Gastroesophageal sphincter (tissue), 4 donors: Measurements from ENCODE around the gene NPC1. TPM values are rescaled to one million over a fixed set of nuclear protein-coding genes. Genes with fewer than 3 reads are reported as not detected.
"Not testable (repeated sequence)": the region's sequence is repeated elsewhere in the genome, so short reads cannot be mapped to it uniquely, and the experiment has no call there.

Experiments used
- ATAC-seq: fragments of 150-250 bp; one replicate; pipeline ENCODE4 v1.9.1; 2016; ENCODE audit warnings: mild to moderate bottlenecking, moderate library complexity
- H3K27ac ChIP-seq, 4 donors: fragments of 200-600 bp; sonication (generic) in 3 of 4; 1 replicate in 3 of 4; 2 replicates in 1 of 4; pipeline ENCODE4 v1.5.1; 2016 to 2019
- H3K27me3 ChIP-seq: fragments of 200-600 bp; sonication (generic); one replicate; pipeline ENCODE4 v1.5.1; 2019
- H3K36me3 ChIP-seq, 2 donors: fragments of 200-600 bp; sonication (generic); one replicate each; pipeline ENCODE4 v1.5.1; 2019; ENCODE audit warnings: control low read depth in 1 of 2
- H3K4me1 ChIP-seq, 3 donors: fragments of 200-600 bp; sonication (generic); 1 replicate in 2 of 3; 2 replicates in 1 of 3; pipeline ENCODE4 v1.5.1; 2016 to 2019; ENCODE audit warnings: control low read depth in 2 of 3
- H3K4me3 ChIP-seq, 2 donors: fragments of 200-600 bp; sonication (generic); one replicate each; pipeline ENCODE4 v1.5.1; 2019; ENCODE audit warnings: mild to moderate bottlenecking in 1 of 2, moderate library complexity in 1 of 2
- H3K9me3 ChIP-seq, 3 donors: fragments of 200-600 bp; sonication (generic); one replicate each; pipeline ENCODE4 v1.5.1; 2017 to 2019; ENCODE audit warnings: control low read depth in 2 of 3
- EP300 ChIP-seq: sonication (generic); formaldehyde crosslinking; IDR thresholded peaks from one replicate; pipeline ENCODE4 v1.6.1; 2017; ENCODE audit warnings: antibody characterized with exemption, mild to moderate bottlenecking
- POLR2A ChIP-seq, 2 donors: fragments of 450-650 bp; IDR thresholded peaks; one replicate each; pipeline ENCODE4 v1.6.1; 2017; ENCODE audit warnings: antibody characterized with exemption in 2 of 2, mild to moderate bottlenecking in 2 of 2, moderate library complexity in 1 of 2
- POLR2AphosphoS5 ChIP-seq: sonication (generic); formaldehyde crosslinking; IDR thresholded peaks from one replicate; pipeline ENCODE4 v1.6.1; 2017; ENCODE audit warnings: antibody characterized with exemption
- WGBS, 2 donors: methylation state at CpG; one replicate each; pipeline ENCODE4 v1.1.5; 2018; ENCODE audit warnings: low coverage in 1 of 2; 5-methylcytosine and 5-hydroxymethylcytosine counted together
- total RNA-seq, 4 donors: library from RNA; depleted of rRNA; stranded (reverse); fragments of >200 nt; gene quantifications; one replicate each; pipeline ENCODE4 v1.1.0, GENCODE V29; 2016
- TF ChIP-seq, protein P1 (sequence below), 4 experiments: fragments of 200-600 bp in 2 of 4; fragments of 450-650 bp in 2 of 4; sonication (generic) in 1 of 4; IDR thresholded peaks; one replicate each; pipeline ENCODE4 v1.5.1; 2017 to 2019; ENCODE audit warnings: antibody characterized with exemption in 4 of 4, mild to moderate bottlenecking in 2 of 4, moderate library complexity in 2 of 4

NPC1 gene
- total RNA-seq, 4 donors from 2014 or later, result 35.6 to 63.2 (median 51.9) TPM

DNA sequence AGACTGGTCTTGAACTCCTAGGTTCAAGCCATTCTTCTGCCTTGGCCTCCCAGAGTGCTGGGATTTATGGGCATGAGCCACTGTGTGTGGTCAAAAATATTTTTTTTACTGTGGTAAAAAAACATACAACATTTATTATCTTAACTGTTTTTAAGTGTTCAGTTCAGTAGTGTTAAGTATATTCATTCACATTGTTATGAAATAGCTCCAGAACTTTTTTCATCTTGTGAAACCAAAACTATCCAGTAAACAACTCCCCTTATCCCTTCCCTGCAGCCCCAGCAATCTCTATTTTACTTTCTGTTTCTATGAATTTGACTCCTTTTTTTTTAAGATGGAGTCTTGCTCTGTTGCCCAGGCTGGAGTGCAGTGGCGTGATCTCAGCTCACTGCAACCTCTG, 73.7 kb downstream of the NPC1 start:
- H3K4me3 ChIP-seq, result no peak overlapping the region
- H3K9me3 ChIP-seq, result no peaks in the 10 kb centered on the region
- H3K27ac ChIP-seq, result no peak overlapping the region
- 89 to 100% methylated on average over 1 of the region's 1 CpG for WGBS, 2 donors
- H3K36me3 ChIP-seq, result peaks cover 0 to 90% of the 10 kb centered on the region in 2 donors
- ATAC-seq, result no peak
- TF ChIP-seq EP300 (no peak), POLR2A (IDR thresholded peaks at IDR 0.05) (no peak), POLR2AphosphoS5 (no peak)
- TF ChIP-seq, protein P1, sequence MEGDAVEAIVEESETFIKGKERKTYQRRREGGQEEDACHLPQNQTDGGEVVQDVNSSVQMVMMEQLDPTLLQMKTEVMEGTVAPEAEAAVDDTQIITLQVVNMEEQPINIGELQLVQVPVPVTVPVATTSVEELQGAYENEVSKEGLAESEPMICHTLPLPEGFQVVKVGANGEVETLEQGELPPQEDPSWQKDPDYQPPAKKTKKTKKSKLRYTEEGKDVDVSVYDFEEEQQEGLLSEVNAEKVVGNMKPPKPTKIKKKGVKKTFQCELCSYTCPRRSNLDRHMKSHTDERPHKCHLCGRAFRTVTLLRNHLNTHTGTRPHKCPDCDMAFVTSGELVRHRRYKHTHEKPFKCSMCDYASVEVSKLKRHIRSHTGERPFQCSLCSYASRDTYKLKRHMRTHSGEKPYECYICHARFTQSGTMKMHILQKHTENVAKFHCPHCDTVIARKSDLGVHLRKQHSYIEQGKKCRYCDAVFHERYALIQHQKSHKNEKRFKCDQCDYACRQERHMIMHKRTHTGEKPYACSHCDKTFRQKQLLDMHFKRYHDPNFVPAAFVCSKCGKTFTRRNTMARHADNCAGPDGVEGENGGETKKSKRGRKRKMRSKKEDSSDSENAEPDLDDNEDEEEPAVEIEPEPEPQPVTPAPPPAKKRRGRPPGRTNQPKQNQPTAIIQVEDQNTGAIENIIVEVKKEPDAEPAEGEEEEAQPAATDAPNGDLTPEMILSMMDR (IDR thresholded peaks at IDR 0.05), result no peak
- H3K27me3 ChIP-seq, result no peaks in the 10 kb centered on the region
- peaks cover 0 to 14% (median 0%) of the 10 kb centered on the region in 3 donors for H3K4me1 ChIP-seq

DNA sequence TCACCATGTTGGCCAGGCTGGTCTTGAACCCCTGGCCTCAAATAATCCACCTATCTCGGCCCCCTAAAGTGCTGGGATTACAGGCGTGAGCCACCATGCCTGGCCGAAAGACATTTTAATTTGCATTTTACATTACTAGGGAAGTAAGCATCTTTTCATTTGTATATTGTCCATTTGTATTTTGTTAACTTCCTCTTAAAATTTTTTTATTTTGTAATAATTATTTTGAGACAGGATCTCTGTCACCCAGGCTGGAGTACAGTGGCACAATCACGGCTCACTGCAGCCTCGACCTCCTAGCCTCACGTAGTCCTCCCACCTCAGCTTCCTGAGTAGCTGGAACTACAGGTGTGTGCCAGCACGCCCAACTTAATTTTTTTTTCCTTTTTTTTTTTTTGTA, 74.1 kb downstream of the NPC1 start:
- 89 to 91% methylated on average over 6 to 7 of the region's 7 CpGs for WGBS, 2 donors
- H3K4me1 ChIP-seq, result peaks cover 0 to 18% (median 0%) of the 10 kb centered on the region in 3 donors

DNA sequence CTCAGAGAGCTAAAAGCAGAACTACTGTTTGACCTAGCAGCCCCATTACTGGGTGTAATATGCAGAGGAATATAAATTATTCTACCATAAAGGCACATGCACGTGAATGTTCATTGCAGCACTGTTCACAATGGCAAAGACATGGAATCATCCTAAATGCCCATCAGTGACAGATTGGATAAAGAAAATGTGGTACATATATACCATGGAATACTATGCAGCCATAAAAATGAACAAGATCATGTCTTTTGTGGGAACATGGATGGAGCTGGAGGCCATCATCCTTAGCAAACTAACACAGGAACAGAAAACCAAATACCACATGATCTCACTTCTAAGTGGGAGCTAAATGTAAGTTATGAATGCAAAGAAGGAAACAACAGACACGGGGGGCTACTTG, 75.4 kb downstream of the NPC1 start:
- WGBS, 2 donors, result 87 to 97% methylated on average over 2 of the region's 2 CpGs
- not testable (repeated sequence) for H3K27me3 ChIP-seq, ATAC-seq, H3K4me3 ChIP-seq, H3K27ac ChIP-seq, H3K9me3 ChIP-seq
- Histone ChIP-seq H3K4me1 (peaks cover 0 to 27% (median 0%) of the 10 kb centered on the region in 3 donors), H3K36me3 (peaks cover 0 to 91% of the 10 kb centered on the region in 2 donors)

More for the DNA sequence above, 74.1 kb downstream of the NPC1 start:
- H3K27me3 ChIP-seq, H3K9me3 ChIP-seq, H3K4me3 ChIP-seq, ATAC-seq, H3K27ac ChIP-seq: not testable (repeated sequence)
- peaks cover 0 to 90% of the 10 kb centered on the region in 2 donors for H3K36me3 ChIP-seq

DNA sequence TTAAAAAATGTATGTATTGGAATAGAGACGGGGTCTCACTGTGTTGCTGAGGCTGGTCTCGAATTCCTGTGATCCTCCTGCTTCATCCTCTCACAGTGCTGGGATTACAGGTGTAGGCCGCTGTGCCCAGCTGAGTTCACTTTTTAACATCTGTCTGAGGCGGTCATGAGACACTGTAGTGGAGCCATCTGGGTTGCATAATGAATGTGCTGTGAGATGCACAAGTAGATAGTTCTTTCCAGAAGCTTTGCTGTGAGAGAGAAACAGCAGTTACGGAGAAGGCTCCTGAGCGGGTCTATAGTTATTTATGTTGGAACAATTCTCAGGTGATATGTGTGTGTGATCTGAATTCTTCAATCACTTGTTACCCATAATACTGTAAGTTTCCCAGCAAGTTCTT, 79.9 kb downstream of the NPC1 start:
- no peak for ATAC-seq
- 84 to 94% methylated on average over 5 to 6 of the region's 6 CpGs for WGBS, 2 donors
- H3K9me3 ChIP-seq, result no peaks in the 10 kb centered on the region
- H3K4me1 ChIP-seq, result peaks cover 6 to 54% (median 10%) of the 10 kb centered on the region in 3 donors
- H3K4me3 ChIP-seq, result no peak overlapping the region
- H3K36me3 ChIP-seq, result peaks cover 0 to 52% of the 10 kb centered on the region in 2 donors
- TF ChIP-seq POLR2A (IDR thresholded peaks at IDR 0.05) (no peak), EP300 (no peak), POLR2AphosphoS5 (no peak)
- TF ChIP-seq, protein P1 (IDR thresholded peaks at IDR 0.05), result no peak
- H3K27me3 ChIP-seq, result no peaks in the 10 kb centered on the region
- no peak overlapping the region for H3K27ac ChIP-seq

DNA sequence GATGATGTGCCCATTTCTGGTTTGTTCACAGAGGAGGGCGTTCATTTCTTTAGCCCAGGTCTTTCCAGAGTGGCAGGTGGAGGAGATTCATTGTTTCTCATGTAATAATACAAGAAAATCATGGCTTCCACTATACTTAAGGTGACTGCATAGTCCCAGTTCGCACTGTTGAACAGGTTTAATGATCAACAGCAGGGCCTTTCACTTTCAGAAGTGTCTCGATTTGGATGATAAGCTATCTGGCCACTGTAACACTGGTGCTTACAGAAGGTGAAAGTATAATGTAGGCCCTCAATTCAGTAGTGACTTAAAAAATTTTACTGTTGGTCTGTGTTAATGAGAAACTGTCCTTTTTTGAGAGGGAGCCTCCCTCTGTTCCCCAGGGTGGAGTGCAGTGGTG, 81.6 kb downstream of the NPC1 start:
- ATAC-seq, result no peak
- peak overlapping the region in 1 of 4 donors; percentile 92 for H3K27ac ChIP-seq
- no peak for TF ChIP-seq EP300
- no peak for TF ChIP-seq POLR2AphosphoS5
- TF ChIP-seq, protein P1 (IDR thresholded peaks at IDR 0.05), result no peak
- TF ChIP-seq POLR2A (IDR thresholded peaks at IDR 0.05), result no peak
- H3K27me3 ChIP-seq, result no peaks in the 10 kb centered on the region
- peaks cover 0 to 35% of the 10 kb centered on the region in 2 donors for H3K36me3 ChIP-seq
- H3K4me3 ChIP-seq, result peak overlapping the region in 1 of 2 donors; percentile 98
- H3K4me1 ChIP-seq, result peaks cover 6 to 54% (median 10%) of the 10 kb centered on the region in 3 donors
- WGBS, 2 donors, result 84 to 100% methylated on average over 1 to 2 of the region's 3 CpGs
- H3K9me3 ChIP-seq, result no peaks in the 10 kb centered on the region

DNA sequence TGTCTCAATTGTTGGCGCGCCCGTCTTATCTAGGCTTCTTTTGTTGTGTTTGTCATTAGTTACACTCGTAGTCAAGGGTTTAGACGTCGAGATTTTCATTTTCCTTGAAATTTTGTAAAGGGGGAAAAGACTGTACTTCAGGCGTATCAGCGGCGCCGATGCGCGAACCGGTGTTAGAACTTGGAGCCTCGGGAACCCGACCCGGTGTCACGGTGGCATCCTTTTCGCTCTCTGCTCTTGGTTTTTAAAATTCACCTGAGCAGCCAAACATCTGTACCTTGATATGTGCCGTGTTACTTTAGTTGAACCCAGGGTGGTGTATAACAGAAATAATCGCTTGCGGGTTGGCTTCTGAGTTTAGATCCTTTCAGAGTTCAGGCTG, 82.4 kb downstream of the NPC1 start:
- Histone ChIP-seq H3K36me3 (peaks cover 0 to 28% of the 10 kb centered on the region in 2 donors), H3K27ac (peak overlapping the region; percentile 36 to 96 (median 92)), H3K4me1 (peaks cover 6 to 54% (median 10%) of the 10 kb centered on the region in 3 donors), H3K4me3 (peak overlapping the region; percentile 92 to 98), H3K27me3 (no peaks in the 10 kb centered on the region), H3K9me3 (no peaks in the 10 kb centered on the region)
- no peak for ATAC-seq
- WGBS, 2 donors, result 2 to 3% methylated on average over 15 to 16 of the region's 21 CpGs
- TF ChIP-seq, protein P1 (IDR thresholded peaks at IDR 0.05), result no peak
- TF ChIP-seq POLR2AphosphoS5, result no peak
- no peak for TF ChIP-seq EP300
- TF ChIP-seq POLR2A (IDR thresholded peaks at IDR 0.05), result no peak
